ENCODE data around the gene THSD4. TPM values are rescaled to one million over a fixed set of nuclear protein-coding genes. Genes with fewer than 3 reads are reported as not detected.

THSD4 gene
- total RNA-seq, 4 donors from 2014 or later, result 10.7 to 59.5 (median 49.0) TPM

DNA sequence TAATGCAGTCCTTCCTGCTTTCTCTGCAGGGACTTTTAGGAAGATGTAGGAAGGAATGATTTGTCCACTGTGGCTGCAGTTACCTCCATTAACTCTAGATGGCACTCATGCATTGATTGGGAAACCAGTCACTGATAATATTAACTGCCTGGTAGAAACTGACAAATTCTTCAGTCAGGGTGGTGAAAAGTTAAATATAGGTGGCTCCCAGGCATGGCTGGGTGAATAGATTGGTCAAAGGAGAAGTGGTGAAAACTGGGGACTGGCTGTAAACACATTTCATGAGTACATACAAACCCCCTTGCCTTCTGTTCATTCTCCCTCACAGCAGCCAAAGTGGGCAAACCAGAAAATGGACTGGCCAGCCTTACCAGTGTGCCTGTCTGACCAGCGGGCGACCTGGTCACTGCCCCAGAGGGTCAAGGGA is 333.4 kb downstream of the THSD4 start:
- DNase-seq, result peak in 1 of 3 donors; percentile 63

DNA sequence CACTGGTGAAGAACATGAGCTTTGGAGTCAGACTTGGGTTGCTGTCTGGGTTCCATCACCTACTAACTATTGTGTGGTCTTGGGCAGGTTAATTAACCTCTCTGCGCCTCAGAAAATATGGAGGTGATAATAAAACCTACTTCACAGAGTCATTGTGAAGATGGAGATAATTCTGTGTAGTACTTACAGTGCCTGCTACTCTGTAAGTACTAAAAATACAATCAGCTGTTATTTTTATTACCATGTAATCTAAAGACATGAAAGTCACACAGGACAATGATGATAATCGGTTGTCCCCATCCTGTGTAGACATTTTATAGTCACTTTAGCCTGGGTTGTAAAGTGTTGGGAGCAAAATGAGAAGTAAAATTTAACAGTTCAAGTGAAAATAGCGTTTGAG is 334.1 kb downstream of the THSD4 start:
- TF ChIP-seq POLR2A (IDR thresholded peaks at IDR 0.05), result no peak
- TF ChIP-seq, protein P1, sequence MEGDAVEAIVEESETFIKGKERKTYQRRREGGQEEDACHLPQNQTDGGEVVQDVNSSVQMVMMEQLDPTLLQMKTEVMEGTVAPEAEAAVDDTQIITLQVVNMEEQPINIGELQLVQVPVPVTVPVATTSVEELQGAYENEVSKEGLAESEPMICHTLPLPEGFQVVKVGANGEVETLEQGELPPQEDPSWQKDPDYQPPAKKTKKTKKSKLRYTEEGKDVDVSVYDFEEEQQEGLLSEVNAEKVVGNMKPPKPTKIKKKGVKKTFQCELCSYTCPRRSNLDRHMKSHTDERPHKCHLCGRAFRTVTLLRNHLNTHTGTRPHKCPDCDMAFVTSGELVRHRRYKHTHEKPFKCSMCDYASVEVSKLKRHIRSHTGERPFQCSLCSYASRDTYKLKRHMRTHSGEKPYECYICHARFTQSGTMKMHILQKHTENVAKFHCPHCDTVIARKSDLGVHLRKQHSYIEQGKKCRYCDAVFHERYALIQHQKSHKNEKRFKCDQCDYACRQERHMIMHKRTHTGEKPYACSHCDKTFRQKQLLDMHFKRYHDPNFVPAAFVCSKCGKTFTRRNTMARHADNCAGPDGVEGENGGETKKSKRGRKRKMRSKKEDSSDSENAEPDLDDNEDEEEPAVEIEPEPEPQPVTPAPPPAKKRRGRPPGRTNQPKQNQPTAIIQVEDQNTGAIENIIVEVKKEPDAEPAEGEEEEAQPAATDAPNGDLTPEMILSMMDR (IDR thresholded peaks at IDR 0.05), result no peak
- Histone ChIP-seq H3K4me3 (no peak overlapping the region), H3K9me3 (no peaks in the 10 kb centered on the region), H3K27me3 (no peaks in the 10 kb centered on the region), H3K36me3 (no peaks in the 10 kb centered on the region), H3K27ac (peak overlapping the region in 1 of 4 donors; percentile 27), H3K4me1 (peaks cover 0 to 39% (median 0%) of the 10 kb centered on the region in 4 donors)
- DNase-seq, result no peak

More for the DNA sequence above, 333.4 kb downstream of the THSD4 start:
- Histone ChIP-seq H3K36me3 (no peaks in the 10 kb centered on the region), H3K9me3 (no peaks in the 10 kb centered on the region), H3K4me1 (peaks cover 0 to 39% (median 0%) of the 10 kb centered on the region in 4 donors), H3K27me3 (no peaks in the 10 kb centered on the region), H3K4me3 (no peak overlapping the region), H3K27ac (peak overlapping the region in 1 of 4 donors; percentile 27)
- TF ChIP-seq POLR2A (IDR thresholded peaks at IDR 0.05), result no peak
- TF ChIP-seq, protein P1 (IDR thresholded peaks at IDR 0.05), result peak; percentile 41 to 96 (median 80)

DNA sequence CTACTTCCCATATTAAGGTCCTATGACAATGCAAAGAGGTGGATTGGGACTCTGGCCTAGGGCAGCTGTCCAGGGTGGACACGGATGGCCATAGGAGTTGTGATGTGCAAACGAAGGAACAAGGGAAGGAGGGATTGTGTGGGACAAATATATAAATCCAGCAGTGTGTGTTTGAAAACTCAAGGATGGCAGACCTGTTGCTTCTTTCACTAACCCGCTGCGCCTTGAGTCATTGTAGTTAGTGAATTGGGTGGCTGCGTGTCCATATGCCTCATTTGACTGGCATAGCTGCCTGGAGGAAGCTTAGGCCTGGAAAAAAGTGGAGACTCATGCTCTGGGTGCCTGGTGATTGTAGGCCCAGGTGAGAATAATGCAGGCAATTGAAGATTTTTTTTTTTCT is 334.7 kb downstream of the THSD4 start:
- no peak for TF ChIP-seq POLR2A (IDR thresholded peaks at IDR 0.05)
- TF ChIP-seq, protein P1 (IDR thresholded peaks at IDR 0.05), result no peak
- no peak overlapping the region for H3K4me3 ChIP-seq
- DNase-seq, result no peak
- H3K9me3 ChIP-seq, result no peaks in the 10 kb centered on the region
- no peaks in the 10 kb centered on the region for H3K27me3 ChIP-seq
- H3K36me3 ChIP-seq, result no peaks in the 10 kb centered on the region
- no peak overlapping the region for H3K27ac ChIP-seq
- peaks cover 0 to 39% (median 0%) of the 10 kb centered on the region in 4 donors for H3K4me1 ChIP-seq

DNA sequence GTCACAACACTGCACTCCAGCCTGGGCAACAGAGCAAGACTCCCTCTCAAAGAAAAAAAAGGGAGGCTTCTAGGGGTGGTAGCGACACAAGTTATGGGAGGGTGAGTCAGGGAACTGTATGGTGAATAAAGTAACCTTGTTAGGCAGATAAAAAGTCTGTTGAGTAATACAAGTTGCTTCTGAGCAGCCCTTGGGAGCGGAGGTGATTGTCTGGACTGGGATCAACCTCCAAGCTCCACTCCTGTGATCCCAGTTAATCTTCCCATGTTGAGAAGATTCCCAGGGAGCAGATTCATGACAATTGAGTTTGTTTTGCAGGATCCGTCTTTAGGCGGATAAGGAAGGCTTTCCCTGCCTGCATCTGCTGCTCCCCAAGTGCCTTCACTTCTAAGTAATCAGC is 335.9 kb downstream of the THSD4 start:
- H3K9me3 ChIP-seq, result no peaks in the 10 kb centered on the region
- H3K4me3 ChIP-seq, result no peak overlapping the region
- peaks cover 0 to 44% (median 0%) of the 10 kb centered on the region in 4 donors for H3K4me1 ChIP-seq
- H3K27ac ChIP-seq, result no peak overlapping the region
- no peaks in the 10 kb centered on the region for H3K27me3 ChIP-seq
- DNase-seq, result no peak
- no peaks in the 10 kb centered on the region for H3K36me3 ChIP-seq
- TF ChIP-seq, protein P1 (IDR thresholded peaks at IDR 0.05), result no peak
- no peak for TF ChIP-seq POLR2A (IDR thresholded peaks at IDR 0.05)

DNA sequence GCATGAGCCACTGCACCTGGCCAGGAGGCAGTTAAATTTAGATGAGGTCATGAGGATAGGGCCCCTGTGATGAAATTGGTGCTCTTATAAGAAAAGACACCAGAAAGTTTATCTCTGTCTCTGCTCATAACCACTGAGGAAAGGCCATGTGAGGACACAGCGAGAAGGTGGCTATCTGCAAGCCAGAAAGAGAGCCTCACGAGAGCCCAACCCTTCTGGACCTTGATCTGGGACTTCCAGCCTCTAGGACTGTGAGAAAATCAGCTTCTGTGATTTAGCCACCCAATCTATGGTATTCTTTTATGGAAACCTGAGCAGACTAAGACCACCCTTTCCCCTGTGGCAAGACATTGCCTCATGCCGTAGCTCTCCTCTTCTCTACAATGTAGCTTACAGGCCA is 337.6 kb downstream of the THSD4 start:
- Histone ChIP-seq H3K4me1 (peaks cover 0 to 43% (median 0%) of the 10 kb centered on the region in 4 donors), H3K27ac (no peak overlapping the region), H3K36me3 (no peaks in the 10 kb centered on the region), H3K4me3 (no peak overlapping the region), H3K27me3 (no peaks in the 10 kb centered on the region), H3K9me3 (no peaks in the 10 kb centered on the region)
- no peak for TF ChIP-seq POLR2A (IDR thresholded peaks at IDR 0.05)
- TF ChIP-seq, protein P1 (IDR thresholded peaks at IDR 0.05), result no peak
- peak in 1 of 3 donors; percentile 69 for DNase-seq
